Lower lobe of right lung (tissue), 2 donors: Measurements from ENCODE around the gene P2RX7. TPM values are rescaled to one million over a fixed set of nuclear protein-coding genes. Genes with fewer than 3 reads are reported as not detected.

ENCODE experiments used
- ATAC-seq, 2 donors: fragments of 200-7000 bp; cut with Tn5 transposase; one replicate each; pipeline ENCODE4 v1.9.1; 2020 to 2022; ENCODE audit warnings: mild to moderate bottlenecking in 2 of 2, moderate library complexity in 2 of 2
- DNase-seq: peaks from one replicate; pipeline ENCODE4 v3.0.0-alpha.2; 2020
- H3K27ac ChIP-seq: fragments of 200-600 bp; one replicate; pipeline ENCODE4 v1.8.0; 2022
- H3K27me3 ChIP-seq: fragments of 200-600 bp; one replicate; pipeline ENCODE4 v1.8.0; 2022; ENCODE audit warnings: low read depth
- H3K36me3 ChIP-seq: fragments of 200-600 bp; one replicate; pipeline ENCODE4 v1.8.0; 2022; ENCODE audit warnings: mild to moderate bottlenecking
- H3K4me1 ChIP-seq: fragments of 200-600 bp; one replicate; pipeline ENCODE4 v1.8.0; 2022
- H3K4me3 ChIP-seq: fragments of 200-600 bp; one replicate; pipeline ENCODE4 v1.8.0; 2022; ENCODE audit warnings: mild to moderate bottlenecking
- H3K9me3 ChIP-seq: fragments of 200-600 bp; one replicate; pipeline ENCODE4 v1.8.0; 2022
- CTCF ChIP-seq: fragments of 200-600 bp; IDR thresholded peaks from one replicate; pipeline ENCODE4 v1.8.0; 2022; ENCODE audit warnings: antibody characterized with exemption, mild to moderate bottlenecking
- intact Hi-C: fragments of 100-400 bp; cut with DNase I; formaldehyde crosslinking; loops from one replicate; pipeline ENCODE4 v1.11.0; 2022
- total RNA-seq: library from RNA; stranded (reverse); fragmentation: NEBNext Ultra II Directional; extraction: Animal tissue kit (Norgen Biotek cat#: 25700); gene quantifications from one replicate; pipeline ENCODE4 v1.2.1, GENCODE V29; 2021
- donor health status: DM: no; HTN: yes; CAD: no; lungs with severe emphysema.

The P2RX7 gene
- total RNA-seq, 1 donor from 2014 or later = 20.5 TPM

- DNase-seq = no peak
- intact Hi-C loops = no loop called here
- H3K36me3 ChIP-seq = peaks cover 41% of the 10 kb centered on the region
These were observed 38.1 kb downstream of the P2RX7 start for GRCh38 chr12:121170611-121171260.

GRCh38 chr12:121172145-121172544, 39.5 kb downstream of the P2RX7 start:
- DNase-seq (no peak), ATAC-seq (no peak)
- Histone ChIP-seq H3K27me3 (no peaks in the 10 kb centered on the region), H3K9me3 (no peaks in the 10 kb centered on the region), H3K4me3 (no peak overlapping the region), H3K4me1 (no peaks in the 10 kb centered on the region), H3K36me3 (peaks cover 36% of the 10 kb centered on the region), H3K27ac (no peak overlapping the region)
- no peak for TF ChIP-seq CTCF
- intact Hi-C loops = no loop called here

More at GRCh38 chr12:121170611-121171260, 38.1 kb downstream of the P2RX7 start:
- H3K4me1 ChIP-seq = no peaks in the 10 kb centered on the region
- H3K27ac ChIP-seq = no peak overlapping the region
- no peak for ATAC-seq
- no peaks in the 10 kb centered on the region for H3K9me3 ChIP-seq
- no peak overlapping the region for H3K4me3 ChIP-seq
- TF ChIP-seq CTCF = no peak
- no peaks in the 10 kb centered on the region for H3K27me3 ChIP-seq

- peak overlapping the region; percentile 15 for H3K27ac ChIP-seq
- no peaks in the 10 kb centered on the region for H3K9me3 ChIP-seq
- ATAC-seq = peak; percentile 74 to 76
- no peaks in the 10 kb centered on the region for H3K4me1 ChIP-seq
- no peak for DNase-seq
- no peak overlapping the region for H3K4me3 ChIP-seq
- peaks cover 28% of the 10 kb centered on the region for H3K36me3 ChIP-seq
- no peaks in the 10 kb centered on the region for H3K27me3 ChIP-seq
- no peak for TF ChIP-seq CTCF
- intact Hi-C loops = no loop called here
These were observed 42.9 kb downstream of the P2RX7 start for GRCh38 chr12:121175383-121176119.

GRCh38 chr12:121176826-121177529, 44.3 kb downstream of the P2RX7 start:
- Histone ChIP-seq H3K27me3 (no peaks in the 10 kb centered on the region), H3K27ac (no peak overlapping the region), H3K4me3 (no peak overlapping the region), H3K9me3 (no peaks in the 10 kb centered on the region), H3K4me1 (no peaks in the 10 kb centered on the region), H3K36me3 (peaks cover 37% of the 10 kb centered on the region)
- ATAC-seq (no peak), DNase-seq (no peak)
- intact Hi-C loops = no loop called here
- TF ChIP-seq CTCF = no peak

- no peak for DNase-seq
- intact Hi-C loops = no loop called here
- peaks cover 40% of the 10 kb centered on the region for H3K36me3 ChIP-seq
These were observed 48.5 kb downstream of the P2RX7 start for GRCh38 chr12:121181181-121181580.

More at GRCh38 chr12:121181181-121181580, 48.5 kb downstream of the P2RX7 start:
- Histone ChIP-seq H3K27ac (no peak overlapping the region), H3K4me1 (no peaks in the 10 kb centered on the region), H3K4me3 (no peak overlapping the region), H3K27me3 (no peaks in the 10 kb centered on the region), H3K9me3 (no peaks in the 10 kb centered on the region)
- TF ChIP-seq CTCF = no peak
- no peak for ATAC-seq
